Skeletal muscle tissue (tissue), 4 donors: ENCODE data around the gene EFCAB14. TPM values are rescaled to one million over a fixed set of nuclear protein-coding genes. Genes with fewer than 3 reads are reported as not detected.
"Not testable (repeated sequence)": the region's sequence is repeated elsewhere in the genome, so short reads cannot be mapped to it uniquely, and the experiment has no call there.

Source experiments
- H3K27ac ChIP-seq: one replicate; pipeline ENCODE4 v1.7.0; 2013; ENCODE audit warnings: mild to moderate bottlenecking, low read depth, low read length, inconsistent platforms
- H3K27me3 ChIP-seq, 3 donors: one replicate each; pipeline ENCODE4 v1.7.0; 2013; ENCODE audit warnings: low read length in 3 of 3; ENCODE audit not compliant: control insufficient read depth in 3 of 3, insufficient read depth in 3 of 3
- H3K36me3 ChIP-seq, 3 donors: one replicate each; pipeline ENCODE4 v1.7.0; 2013; ENCODE audit warnings: low read length in 3 of 3; ENCODE audit not compliant: control insufficient read depth in 3 of 3, insufficient read depth in 3 of 3
- H3K4me1 ChIP-seq, 3 donors: one replicate each; pipeline ENCODE4 v1.7.0; 2013; ENCODE audit warnings: low read length in 3 of 3, mild to moderate bottlenecking in 3 of 3; ENCODE audit not compliant: control insufficient read depth in 3 of 3, insufficient read depth in 3 of 3
- H3K4me3 ChIP-seq, 3 donors: one replicate each; pipeline ENCODE4 v1.7.0; 2013; ENCODE audit warnings: low read length in 3 of 3
- H3K9ac ChIP-seq, 3 donors: one replicate each; pipeline ENCODE4 v1.7.0; 2013; ENCODE audit warnings: low read length in 3 of 3, mild to moderate bottlenecking in 3 of 3, moderate library complexity in 2 of 3, low read depth in 1 of 3
- H3K9me3 ChIP-seq, 3 donors: one replicate each; pipeline ENCODE4 v1.7.0; 2013; ENCODE audit warnings: low read length in 3 of 3; ENCODE audit not compliant: control insufficient read depth in 3 of 3
- total RNA-seq: library from RNA; depleted of rRNA; stranded (reverse); fragments of >200 nt; gene quantifications from one replicate; pipeline ENCODE4 v1.2.3, GENCODE V29; 2014
- donor health status: Osteomylitis.

The EFCAB14 gene
- total RNA-seq, 1 donor from 2014 or later: 50.6 TPM

DNA sequence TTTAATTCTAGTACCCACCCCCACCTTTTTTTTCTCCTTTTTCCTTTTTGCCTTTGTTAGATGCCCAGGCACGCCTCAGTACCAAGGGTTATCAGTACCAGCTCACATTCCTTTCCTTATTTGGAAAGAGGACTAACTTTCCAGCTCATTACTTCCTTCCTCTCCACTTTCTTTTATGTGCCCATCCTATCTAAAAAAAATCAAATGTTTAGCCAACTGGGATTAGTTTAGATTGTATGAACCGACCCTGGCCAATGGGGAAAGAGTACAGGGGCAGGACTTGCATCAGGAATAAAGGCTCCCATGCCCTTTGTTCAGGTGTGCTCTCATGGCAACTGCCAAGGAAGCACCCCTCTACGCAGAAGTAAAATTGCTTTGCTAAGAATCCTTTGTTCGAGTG, 35.8 kb upstream of the EFCAB14 start:
- H3K36me3 ChIP-seq, H3K27ac ChIP-seq, H3K4me1 ChIP-seq, H3K27me3 ChIP-seq, H3K9ac ChIP-seq, H3K9me3 ChIP-seq, H3K4me3 ChIP-seq: not testable (repeated sequence)

DNA sequence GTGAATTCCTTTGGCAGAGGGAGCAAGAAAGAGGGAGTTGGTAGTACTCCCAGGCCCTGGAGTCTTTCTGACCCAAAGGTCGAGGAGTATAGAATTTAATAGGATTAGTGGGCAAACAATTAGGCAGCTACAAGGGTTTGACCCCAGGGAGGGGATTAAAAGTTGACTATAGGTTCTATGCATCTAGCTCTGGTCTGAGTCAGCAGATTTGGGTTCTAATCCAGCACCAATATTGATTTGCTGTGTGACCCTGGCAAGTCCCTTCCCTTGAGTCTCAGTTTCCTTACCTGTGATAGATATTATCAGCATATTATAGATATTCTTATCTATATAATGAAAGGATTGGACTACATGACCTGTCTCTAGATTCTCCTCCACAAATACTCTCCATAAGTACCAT, 35.1 kb upstream of the EFCAB14 start:
- H3K4me1 ChIP-seq: peaks cover 0 to 2% (median 0%) of the 10 kb centered on the region in 3 donors
- no peaks in the 10 kb centered on the region for H3K9me3 ChIP-seq

DNA sequence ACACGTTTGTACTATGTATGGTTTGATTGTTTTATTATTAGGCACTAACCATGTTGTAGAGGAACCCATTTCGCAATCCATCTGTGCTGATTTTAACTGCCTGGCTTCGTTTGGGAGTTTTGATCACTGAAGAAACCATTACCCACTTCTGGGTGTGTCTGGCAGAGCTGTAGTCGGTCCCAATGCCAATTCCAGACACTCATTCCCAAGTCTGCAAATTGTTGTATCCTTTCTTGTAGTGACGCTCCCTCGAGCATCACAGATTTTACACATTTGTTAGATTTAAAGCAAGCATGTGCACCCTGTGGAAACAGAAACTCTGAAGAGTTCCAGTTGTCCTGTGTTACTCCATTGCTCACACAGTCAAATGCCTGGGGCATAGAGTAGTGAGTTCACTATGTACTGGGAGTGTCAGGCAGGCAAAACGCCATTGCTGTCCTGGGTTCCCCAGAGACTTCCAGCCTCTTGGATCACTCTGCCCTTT, 31.0 kb upstream of the EFCAB14 start:
- Histone ChIP-seq H3K9ac (no peak overlapping the region), H3K4me1 (peaks cover 0 to 2% (median 0%) of the 10 kb centered on the region in 3 donors), H3K36me3 (no peaks in the 10 kb centered on the region), H3K4me3 (no peak overlapping the region), H3K27ac (no peak overlapping the region), H3K9me3 (no peaks in the 10 kb centered on the region), H3K27me3 (peaks cover 0 to 12% (median 9%) of the 10 kb centered on the region in 3 donors)

More for the DNA sequence above, 35.1 kb upstream of the EFCAB14 start:
- Histone ChIP-seq H3K36me3 (no peaks in the 10 kb centered on the region), H3K4me3 (no peak overlapping the region), H3K9ac (no peak overlapping the region), H3K27ac (no peak overlapping the region), H3K27me3 (peaks cover 0 to 3% (median 0%) of the 10 kb centered on the region in 3 donors)

DNA sequence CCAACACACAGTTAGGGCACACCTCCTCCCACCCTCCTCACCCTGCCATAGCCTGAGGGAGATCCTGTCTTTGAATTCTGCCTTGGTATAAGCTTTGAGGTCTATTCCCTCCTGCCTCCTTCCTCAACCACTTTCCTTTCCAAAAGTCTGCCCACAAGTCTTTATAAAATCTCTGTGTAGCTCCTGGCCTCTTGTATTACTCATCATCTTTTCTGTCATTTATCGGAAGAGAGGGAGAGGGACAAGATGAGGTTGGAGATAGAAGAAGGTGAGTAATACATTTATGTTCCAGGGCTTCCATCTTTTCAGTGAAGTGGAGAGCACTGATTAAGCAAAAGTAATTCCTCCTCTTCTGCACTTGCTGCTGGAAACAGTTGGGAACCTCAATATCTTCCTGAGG, 30.5 kb upstream of the EFCAB14 start:
- Histone ChIP-seq H3K4me3 (no peak overlapping the region), H3K9me3 (no peaks in the 10 kb centered on the region), H3K27me3 (peaks cover 3 to 12% (median 9%) of the 10 kb centered on the region in 3 donors), H3K4me1 (peaks cover 0 to 2% (median 0%) of the 10 kb centered on the region in 3 donors), H3K36me3 (no peaks in the 10 kb centered on the region), H3K9ac (no peak overlapping the region), H3K27ac (no peak overlapping the region)

DNA sequence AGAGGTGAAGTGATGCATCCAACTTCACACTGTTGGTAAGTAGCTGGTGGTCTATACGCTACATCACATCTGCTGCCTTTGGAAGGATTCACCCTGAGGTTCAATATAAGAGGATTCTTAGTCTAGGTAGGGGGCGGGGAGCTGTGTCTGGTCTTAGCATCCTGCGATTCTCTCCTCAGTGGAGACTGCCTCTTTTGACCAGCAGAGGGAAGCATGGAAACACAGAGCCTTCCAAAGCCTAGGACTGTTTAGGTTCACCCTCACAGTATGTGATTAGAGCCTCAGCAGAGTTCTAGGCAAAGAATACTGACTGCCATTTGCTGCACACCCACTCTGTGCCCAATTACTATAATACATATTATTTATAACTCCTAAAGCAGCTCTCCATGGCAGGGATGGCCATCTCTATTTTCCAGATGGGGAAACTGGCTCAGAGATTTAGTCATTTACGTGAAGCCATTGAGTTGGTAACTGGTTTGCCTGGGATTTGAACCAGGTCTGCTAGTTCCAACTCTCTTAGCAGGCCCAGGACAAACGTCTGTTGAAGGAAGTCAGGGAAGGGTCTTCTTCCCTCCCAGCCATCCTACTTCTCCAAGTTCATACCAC, 28.9 kb upstream of the EFCAB14 start:
- H3K4me1 ChIP-seq: peaks cover 0 to 2% (median 0%) of the 10 kb centered on the region in 3 donors
- H3K9me3 ChIP-seq: no peaks in the 10 kb centered on the region
- peaks cover 3 to 12% (median 9%) of the 10 kb centered on the region in 3 donors for H3K27me3 ChIP-seq
- H3K4me3 ChIP-seq: no peak overlapping the region
- no peak overlapping the region for H3K9ac ChIP-seq
- no peaks in the 10 kb centered on the region for H3K36me3 ChIP-seq
- H3K27ac ChIP-seq: no peak overlapping the region

DNA sequence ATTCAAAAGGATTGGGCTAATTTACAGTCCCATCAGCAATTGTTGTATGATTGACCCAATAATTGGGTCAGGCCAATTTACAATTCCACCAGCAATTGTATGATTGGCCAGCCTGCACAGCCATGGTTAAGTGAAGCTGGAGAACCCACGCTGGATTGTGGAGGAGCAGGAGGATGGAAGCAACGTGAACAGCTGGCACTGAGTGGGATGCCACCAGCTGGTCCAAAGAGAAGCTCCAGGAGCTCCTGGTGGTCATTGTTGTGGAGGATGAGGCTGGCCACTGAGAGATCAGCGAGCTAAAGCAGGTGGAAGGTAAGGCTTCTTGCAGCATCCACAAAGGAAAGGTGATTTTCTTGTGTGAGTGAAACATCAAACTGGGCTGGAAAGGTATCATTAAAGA, 23.2 kb upstream of the EFCAB14 start:
- H3K4me3 ChIP-seq: no peak overlapping the region
- H3K36me3 ChIP-seq: no peaks in the 10 kb centered on the region
- H3K9me3 ChIP-seq: no peaks in the 10 kb centered on the region
- H3K27me3 ChIP-seq: peaks cover 2 to 10% (median 7%) of the 10 kb centered on the region in 3 donors
- H3K9ac ChIP-seq: no peak overlapping the region
- no peak overlapping the region for H3K27ac ChIP-seq
- no peaks in the 10 kb centered on the region for H3K4me1 ChIP-seq

DNA sequence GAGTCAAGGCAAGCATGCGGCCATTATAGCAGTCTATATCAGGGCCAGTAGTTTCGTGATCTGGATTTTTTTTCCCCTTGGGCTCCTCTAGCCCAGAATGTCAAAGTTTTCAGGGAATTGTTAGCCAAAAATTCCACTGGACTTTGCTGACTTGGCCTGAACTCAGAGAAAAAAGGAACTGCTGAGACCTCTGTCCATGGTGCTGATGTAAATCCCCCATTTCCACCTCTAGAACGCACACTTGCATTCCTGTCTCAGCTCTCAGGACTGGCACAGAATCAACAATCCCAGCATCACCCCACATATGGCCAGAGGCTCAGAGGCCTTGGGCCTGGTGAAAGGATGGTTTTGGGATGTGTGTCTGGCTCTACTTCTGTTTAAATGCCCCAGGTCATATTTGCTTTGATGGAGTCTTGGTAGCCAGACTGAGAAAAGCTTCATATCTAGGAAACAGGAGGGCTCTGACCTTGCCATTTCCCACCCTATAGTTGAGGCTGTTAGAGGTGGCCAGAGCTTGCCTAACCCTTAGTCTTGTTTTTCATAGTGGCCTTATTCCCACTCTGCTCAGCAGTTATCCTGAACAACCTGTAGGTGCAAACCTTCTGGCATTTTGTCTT, 16.9 kb upstream of the EFCAB14 start:
- Histone ChIP-seq H3K4me1 (no peaks in the 10 kb centered on the region), H3K4me3 (no peak overlapping the region), H3K27ac (no peak overlapping the region), H3K27me3 (no peaks in the 10 kb centered on the region), H3K36me3 (no peaks in the 10 kb centered on the region), H3K9ac (no peak overlapping the region), H3K9me3 (no peaks in the 10 kb centered on the region)

DNA sequence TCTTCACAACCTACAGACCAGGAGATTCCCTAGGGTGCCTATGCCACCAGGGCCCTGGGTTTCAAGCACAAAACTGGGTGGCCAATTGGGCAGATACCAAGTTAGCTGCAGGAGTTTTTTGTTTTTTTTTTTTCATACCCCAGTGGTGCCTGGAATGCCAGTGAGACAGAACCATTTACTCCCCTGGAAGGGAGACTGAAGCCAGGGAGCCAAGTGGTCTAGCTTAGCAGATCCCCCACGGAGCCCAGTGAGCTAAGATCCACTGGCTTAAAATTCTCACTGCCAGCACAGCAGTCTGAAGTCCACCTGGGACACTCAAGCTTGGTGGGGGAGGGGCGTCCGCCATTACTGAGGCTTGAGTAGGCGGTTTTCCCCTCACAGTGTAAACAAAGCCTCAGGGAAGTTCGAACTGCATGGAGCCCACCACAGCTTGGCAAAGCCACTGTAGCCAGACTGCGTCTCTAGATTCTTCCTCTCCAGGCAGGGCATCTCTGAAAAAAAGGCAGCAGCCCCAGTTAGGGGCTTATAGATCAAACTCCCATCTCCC, 9.5 kb upstream of the EFCAB14 start:
- H3K27ac ChIP-seq, H3K4me1 ChIP-seq, H3K9ac ChIP-seq, H3K4me3 ChIP-seq, H3K27me3 ChIP-seq, H3K9me3 ChIP-seq, H3K36me3 ChIP-seq: not testable (repeated sequence)

DNA sequence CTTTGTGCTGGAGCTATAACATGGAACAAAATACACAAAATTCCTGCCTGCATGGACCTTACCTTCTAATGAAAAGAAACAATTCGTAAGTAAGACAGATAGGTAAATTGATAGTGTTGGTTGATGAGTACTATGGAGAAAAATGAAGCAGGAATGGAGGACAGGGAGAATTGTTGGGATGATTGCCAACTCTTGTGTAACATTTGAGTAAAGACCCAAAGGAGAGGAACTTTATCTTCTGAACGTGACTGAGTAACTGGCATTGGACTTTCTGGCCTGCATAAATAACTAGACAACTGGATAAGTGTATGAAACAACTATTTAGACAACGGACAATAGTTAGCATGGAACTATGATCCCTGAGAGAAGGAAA, 6.8 kb upstream of the EFCAB14 start:
- H3K9me3 ChIP-seq: no peaks in the 10 kb centered on the region
- H3K27ac ChIP-seq: no peak overlapping the region
- H3K27me3 ChIP-seq: peaks cover 0 to 7% (median 7%) of the 10 kb centered on the region in 3 donors
- H3K36me3 ChIP-seq: no peaks in the 10 kb centered on the region
- no peak overlapping the region for H3K9ac ChIP-seq
- no peak overlapping the region for H3K4me3 ChIP-seq
- H3K4me1 ChIP-seq: peaks cover 4 to 6% (median 5%) of the 10 kb centered on the region in 3 donors

DNA sequence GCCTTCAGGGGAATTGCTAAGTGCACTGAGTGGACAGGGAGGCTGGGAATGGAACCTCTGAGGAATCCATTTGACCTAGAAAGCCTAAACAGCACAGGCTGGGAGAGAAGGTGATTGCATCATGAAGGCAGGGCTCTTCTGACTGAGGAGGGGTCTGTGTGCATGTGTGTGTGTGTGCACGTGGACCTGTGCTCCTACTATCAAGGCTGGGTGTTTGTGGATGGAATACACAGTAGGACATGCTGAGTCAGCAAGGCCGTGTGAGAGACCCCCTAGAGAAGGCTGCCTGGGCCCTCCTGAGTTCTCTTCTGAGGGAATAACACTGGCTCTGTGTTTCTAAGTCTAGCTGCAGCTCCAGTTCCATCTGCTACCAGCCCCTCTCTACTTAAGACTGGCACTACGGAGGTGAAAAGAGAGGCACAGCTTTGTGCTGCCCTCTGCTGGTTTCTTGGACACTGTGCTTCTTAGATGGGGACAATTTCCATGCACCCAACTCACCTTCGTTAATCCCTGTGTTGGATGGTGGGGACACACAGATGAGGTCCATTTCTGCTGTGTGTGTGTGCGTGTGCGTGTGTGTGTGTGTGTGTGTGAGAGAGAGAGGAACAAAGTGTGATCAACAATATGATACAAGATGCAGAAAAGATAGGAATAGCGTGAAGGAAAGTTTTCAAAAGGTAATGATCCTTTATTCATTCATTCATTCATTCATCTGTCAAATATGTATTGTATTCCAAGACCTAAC, 6.2 kb upstream of the EFCAB14 start:
- H3K36me3 ChIP-seq: no peaks in the 10 kb centered on the region
- peak overlapping the region in 1 of 3 donors; percentile 47 for H3K9ac ChIP-seq
- no peaks in the 10 kb centered on the region for H3K9me3 ChIP-seq
- no peak overlapping the region for H3K4me3 ChIP-seq
- H3K27me3 ChIP-seq: peaks cover 0 to 7% (median 7%) of the 10 kb centered on the region in 3 donors
- H3K4me1 ChIP-seq: peaks cover 4 to 6% (median 5%) of the 10 kb centered on the region in 3 donors
- no peak overlapping the region for H3K27ac ChIP-seq
